GM12872 (cell line): ENCODE data around the gene SLC22A1.

ENCODE experiments used
- CTCF ChIP-seq: IDR thresholded peaks from 3 replicates; pipeline ENCODE4 v1.5.1; 2011; ENCODE audit warnings: low read depth, mild to moderate bottlenecking, low read length, moderate library complexity; ENCODE audit not compliant: insufficient read depth

SLC22A1 gene

GRCh38 chr6:160121558-160121957 lies at the start of gene SLC22A1:
Gene SLC22A1, plus strand, starts transcription at chr6:160121815. Its CDS starts 121 bp downstream, at chr6:160121936.
- TF ChIP-seq CTCF = no peak

GRCh38 chr6:160073272-160073671 lies 48.3 kb upstream of the SLC22A1 start:
- no peak for TF ChIP-seq CTCF

DNA sequence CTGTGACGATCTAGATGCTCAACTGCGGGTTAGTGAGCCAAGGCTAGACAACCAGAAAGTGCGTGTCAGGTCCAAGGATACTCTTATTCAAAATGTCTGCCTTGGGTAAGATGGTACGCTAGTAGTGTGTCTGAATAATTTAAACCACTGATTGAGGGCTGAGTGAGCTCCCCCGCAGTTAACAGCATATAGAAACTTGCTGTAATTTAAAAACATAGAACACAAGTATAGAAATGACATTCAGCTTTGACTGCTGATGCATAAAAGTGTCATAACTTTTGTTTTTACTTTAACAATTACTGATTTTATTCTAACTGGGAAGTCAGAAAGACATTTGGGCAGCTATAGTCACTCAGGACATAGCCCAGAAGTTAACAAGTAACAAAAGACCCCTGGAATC lies 45.6 kb upstream of the SLC22A1 start:
- TF ChIP-seq CTCF = no peak

DNA sequence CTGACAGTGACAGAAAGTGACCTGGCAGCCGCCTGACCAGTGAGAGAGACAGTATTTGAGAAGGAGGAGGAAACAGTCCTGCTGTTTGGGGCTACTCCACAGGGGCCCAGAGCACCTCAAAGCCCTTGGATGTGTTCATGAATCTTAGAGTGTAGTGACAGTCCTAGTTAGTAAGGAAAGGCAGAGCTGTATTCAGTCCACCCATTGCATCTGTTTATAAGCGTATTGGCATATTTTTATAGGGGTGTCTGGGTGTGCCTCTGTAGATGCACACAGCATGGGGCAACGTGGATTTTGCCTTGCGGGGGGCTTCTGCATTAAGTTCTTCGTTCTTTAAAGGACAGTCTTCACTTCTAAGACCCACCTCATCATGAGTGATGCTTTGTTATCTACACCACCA lies 44.6 kb upstream of the SLC22A1 start:
- no peak for TF ChIP-seq CTCF

GRCh38 chr6:160077526-160077925 lies 44.1 kb upstream of the SLC22A1 start:
- TF ChIP-seq CTCF = no peak

GRCh38 chr6:160078883-160079685 lies 42.5 kb upstream of the SLC22A1 start:
- TF ChIP-seq CTCF = no peak

- no peak for TF ChIP-seq CTCF
These were observed 42.0 kb upstream of the SLC22A1 start for GRCh38 chr6:160079686-160080043.

- TF ChIP-seq CTCF = no peak
These were observed 41.5 kb upstream of the SLC22A1 start for GRCh38 chr6:160080097-160080496.
